ENCODE measurements around the gene STUB1. TPM values are rescaled to one million over a fixed set of nuclear protein-coding genes. Genes with fewer than 3 reads are reported as not detected.

STUB1 gene
- 100 to 1,000 TPM; 110 to 187 (median 117) TPM for polyA plus RNA-seq (ENCODE audit: insufficient read length in 4 of 4)

DNA sequence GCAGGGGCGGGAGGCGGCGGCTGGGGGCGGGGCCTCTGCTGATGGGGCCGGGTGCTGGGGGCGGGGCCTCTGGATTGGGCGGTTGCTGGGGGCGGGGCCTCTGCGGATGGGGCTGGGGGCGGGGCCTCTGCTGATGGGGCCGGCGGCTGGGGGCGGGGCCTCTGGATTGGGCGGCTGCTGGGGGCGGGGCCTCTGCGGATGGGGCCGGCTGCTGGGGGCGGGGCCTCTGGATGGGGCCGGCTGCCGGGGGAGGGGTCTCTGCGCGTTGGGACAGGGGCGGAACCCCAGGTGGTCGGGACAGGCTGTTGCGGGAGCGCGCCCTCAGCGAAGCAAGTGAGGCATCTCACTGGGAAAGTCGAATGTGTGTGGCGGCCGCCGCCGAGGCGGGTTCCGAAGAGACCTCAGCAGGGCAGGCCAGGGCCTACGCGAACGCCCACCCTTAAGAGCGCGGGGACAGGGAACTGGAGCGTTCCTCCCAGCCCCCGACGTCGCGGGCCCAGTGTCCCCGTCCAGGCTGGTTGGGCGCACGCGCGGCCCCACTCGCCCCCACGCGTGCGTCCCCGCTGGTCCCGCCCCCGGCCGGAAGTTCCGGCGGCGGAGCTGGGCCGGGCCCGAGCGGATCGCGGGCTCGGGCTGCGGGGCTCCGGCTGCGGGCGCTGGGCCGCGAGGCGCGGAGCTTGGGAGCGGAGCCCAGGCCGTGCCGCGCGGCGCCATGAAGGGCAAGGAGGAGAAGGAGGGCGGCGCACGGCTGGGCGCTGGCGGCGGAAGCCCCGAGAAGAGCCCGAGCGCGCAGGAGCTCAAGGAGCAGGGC lies at the start of gene STUB1:
STUB1 (plus strand) TSS at position 597 of the 811 bp plus-strand sequence; CDS start at position 713, 116 bp downstream.
- DNase-seq (ENCODE audit: low read depth in 4 of 4, low spot score in 2 of 4), result peak in 3 of 4 donors; percentile 55 to 69 (median 59)

DNA sequence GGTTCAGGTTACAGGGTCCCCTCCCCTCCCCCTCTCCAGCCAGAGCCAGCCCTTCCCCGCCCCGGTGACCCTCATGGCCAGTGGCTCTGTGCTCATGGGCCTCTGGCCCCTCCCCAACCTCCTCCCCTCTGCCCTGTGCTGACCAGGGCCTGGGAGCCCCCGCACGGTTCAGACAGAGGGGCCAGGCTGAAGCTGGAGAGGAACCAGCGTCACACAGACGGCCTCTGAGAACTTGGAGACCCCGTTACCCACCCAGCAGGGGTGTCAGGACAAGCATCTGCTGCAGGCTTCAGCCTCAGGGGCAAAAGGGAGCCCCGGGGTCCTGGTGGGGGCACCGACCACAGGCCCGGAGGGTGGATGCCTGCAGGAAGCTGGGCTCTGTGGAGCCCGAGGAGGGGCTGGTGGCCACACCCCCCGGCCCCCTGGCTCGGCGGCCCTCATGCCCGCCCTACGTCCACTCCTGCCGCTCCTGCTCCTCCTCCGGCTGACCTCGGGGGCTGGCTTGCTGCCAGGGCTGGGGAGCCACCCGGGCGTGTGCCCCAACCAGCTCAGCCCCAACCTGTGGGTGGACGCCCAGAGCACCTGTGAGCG lies 49.3 kb upstream of the STUB1 start, which contains the start of gene WFIKKN1:
WFIKKN1 (plus strand) TSS at position 171 of the 591 bp plus-strand sequence; CDS start at position 440, 269 bp downstream.
- no peak for DNase-seq (ENCODE audit: low read depth in 4 of 4, low spot score in 2 of 4)

DNA sequence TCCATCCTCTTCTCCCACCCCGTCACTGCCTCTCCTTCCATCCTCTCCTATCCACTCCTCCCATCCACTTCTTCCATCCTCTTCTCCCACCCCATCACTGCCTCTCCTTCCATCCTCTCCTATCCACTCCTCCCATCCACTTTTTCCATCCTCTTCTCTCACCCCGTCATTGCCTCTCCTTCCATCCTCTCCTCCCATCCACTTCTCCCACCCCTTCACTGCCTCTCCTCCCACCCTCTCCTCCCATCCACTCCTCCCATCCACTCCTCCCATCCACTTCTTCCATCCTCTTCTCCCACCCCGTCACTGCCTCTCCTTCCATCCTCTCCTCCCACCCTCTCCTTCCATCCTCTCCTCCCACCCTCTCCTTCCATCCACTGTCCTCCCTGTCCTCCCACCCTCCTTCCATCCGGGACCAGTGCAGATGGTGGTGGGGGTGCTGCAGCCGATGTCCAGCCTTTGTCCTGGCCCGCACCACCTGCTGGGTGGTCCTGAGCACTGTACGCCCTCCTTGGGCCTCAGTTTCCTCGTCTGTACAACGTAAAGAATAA lies 48.3 kb upstream of the STUB1 start:
- no peak for DNase-seq (ENCODE audit: low read depth in 4 of 4, low spot score in 2 of 4)

DNA sequence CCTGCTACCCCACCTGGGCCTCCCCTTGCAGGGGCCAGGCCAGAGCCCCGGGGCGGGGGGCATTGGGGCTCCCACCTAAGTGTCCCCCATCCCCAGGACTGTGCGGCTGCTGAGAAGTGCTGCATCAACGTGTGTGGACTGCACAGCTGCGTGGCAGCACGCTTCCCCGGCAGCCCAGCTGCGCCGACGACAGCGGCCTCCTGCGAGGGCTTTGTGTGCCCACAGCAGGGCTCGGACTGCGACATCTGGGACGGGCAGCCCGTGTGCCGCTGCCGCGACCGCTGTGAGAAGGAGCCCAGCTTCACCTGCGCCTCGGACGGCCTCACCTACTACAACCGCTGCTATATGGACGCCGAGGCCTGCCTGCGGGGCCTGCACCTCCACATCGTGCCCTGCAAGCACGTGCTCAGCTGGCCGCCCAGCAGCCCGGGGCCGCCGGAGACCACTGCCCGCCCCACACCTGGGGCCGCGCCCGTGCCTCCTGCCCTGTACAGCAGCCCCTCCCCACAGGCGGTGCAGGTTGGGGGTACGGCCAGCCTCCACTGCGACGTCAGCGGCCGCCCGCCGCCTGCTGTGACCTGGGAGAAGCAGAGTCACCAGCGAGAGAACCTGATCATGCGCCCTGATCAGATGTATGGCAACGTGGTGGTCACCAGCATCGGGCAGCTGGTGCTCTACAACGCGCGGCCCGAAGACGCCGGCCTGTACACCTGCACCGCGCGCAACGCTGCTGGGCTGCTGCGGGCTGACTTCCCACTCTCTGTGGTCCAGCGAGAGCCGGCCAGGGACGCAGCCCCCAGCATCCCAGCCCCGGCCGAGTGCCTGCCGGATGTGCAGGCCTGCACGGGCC lies 47.5 kb upstream of the STUB1 start:
- no peak for DNase-seq (ENCODE audit: low read depth in 4 of 4, low spot score in 2 of 4)

DNA sequence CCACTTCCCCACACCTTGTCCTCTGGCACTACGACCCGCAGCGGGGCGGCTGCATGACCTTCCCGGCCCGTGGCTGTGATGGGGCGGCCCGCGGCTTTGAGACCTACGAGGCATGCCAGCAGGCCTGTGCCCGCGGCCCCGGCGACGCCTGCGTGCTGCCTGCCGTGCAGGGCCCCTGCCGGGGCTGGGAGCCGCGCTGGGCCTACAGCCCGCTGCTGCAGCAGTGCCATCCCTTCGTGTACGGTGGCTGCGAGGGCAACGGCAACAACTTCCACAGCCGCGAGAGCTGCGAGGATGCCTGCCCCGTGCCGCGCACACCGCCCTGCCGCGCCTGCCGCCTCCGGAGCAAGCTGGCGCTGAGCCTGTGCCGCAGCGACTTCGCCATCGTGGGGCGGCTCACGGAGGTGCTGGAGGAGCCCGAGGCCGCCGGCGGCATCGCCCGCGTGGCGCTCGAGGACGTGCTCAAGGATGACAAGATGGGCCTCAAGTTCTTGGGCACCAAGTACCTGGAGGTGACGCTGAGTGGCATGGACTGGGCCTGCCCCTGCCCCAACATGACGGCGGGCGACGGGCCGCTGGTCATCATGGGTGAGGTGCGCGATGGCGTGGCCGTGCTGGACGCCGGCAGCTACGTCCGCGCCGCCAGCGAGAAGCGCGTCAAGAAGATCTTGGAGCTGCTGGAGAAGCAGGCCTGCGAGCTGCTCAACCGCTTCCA lies 46.7 kb upstream of the STUB1 start:
- DNase-seq (ENCODE audit: low read depth in 4 of 4, low spot score in 2 of 4), result no peak

DNA sequence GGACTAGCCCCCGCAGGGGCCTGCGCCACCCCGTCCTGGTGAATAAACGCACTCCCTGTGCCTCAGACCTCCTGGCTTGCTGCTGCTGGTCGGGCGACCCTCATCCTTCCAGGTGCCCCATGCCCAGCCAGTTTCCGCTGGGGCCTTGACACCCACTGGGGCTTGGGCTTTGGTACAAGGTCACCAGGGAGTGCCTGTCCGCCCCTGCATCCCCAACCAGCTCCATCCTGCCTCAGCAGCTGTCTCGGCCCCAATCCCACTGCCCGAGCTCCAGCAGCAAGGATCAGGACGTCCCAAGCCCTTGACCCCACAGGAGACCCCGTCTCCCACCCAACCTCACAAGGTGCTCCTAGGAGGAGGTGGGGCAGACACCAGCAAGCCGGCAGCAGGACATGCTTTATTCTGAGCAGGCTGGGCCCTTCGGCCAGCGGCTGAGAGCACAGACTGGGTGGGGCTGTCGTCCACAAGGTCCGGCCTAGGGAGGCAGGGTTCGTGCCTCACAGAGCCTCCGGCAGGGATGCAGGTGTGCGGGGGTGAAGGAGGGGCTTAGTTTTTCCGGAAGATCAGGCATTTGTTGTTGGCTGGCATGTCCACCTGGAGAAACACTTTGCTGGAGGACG lies 46.0 kb upstream of the STUB1 start:
- no peak for DNase-seq (ENCODE audit: low read depth in 4 of 4, low spot score in 2 of 4)

DNA sequence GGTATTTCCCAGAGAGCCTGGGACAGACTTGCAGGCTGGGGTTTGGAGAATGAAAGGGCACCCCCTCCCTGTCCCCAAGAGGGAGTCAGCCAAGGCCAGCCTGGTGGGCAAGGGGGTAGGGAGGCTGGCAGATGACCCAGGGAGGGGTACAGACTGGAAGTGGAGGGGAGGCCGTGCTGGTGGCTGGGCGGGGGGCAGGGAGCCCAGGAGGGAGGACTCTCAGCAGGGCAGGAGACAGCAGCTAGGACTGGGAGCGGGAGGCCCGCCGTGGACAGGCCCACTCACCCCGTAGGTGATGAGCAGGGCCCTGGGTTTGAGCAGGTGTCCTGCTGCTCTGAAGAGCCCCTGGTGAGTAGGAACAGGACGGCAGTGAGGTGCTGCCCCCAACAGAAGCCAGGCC lies 45.2 kb upstream of the STUB1 start:
- DNase-seq (ENCODE audit: low read depth in 4 of 4, low spot score in 2 of 4), result no peak

DNA sequence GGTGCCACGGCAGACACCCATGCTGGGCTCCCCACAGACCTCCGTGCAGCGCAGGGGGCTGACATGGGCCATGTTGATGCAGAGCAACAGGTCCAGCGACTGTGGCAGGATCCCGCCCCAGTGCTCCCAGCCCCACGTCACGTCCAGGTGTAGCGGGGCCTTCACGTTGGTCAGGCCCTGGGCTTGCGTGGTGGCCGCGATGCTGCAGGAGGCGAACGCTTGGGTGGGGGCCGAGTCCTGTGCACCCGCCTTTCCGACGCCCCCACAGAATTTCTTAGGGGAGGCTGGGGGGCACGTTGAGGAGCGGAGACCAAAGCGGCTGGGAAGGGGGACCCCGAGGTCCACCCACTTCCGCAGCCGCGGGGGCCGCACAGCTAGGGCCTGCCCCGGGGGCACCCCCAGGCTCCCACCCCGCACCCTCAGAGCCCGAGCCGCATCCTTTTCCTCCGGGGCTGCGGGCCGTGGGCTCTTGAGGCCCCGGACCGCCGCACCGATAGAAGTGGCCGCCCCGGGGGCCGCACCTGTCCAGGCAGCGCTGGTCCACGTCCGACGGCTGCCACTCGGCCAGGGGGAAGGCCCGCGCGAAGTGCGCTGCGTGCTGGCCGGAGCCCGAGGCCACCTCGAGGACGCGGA lies 44.5 kb upstream of the STUB1 start:
- no peak for DNase-seq (ENCODE audit: low read depth in 4 of 4, low spot score in 2 of 4)

DNA sequence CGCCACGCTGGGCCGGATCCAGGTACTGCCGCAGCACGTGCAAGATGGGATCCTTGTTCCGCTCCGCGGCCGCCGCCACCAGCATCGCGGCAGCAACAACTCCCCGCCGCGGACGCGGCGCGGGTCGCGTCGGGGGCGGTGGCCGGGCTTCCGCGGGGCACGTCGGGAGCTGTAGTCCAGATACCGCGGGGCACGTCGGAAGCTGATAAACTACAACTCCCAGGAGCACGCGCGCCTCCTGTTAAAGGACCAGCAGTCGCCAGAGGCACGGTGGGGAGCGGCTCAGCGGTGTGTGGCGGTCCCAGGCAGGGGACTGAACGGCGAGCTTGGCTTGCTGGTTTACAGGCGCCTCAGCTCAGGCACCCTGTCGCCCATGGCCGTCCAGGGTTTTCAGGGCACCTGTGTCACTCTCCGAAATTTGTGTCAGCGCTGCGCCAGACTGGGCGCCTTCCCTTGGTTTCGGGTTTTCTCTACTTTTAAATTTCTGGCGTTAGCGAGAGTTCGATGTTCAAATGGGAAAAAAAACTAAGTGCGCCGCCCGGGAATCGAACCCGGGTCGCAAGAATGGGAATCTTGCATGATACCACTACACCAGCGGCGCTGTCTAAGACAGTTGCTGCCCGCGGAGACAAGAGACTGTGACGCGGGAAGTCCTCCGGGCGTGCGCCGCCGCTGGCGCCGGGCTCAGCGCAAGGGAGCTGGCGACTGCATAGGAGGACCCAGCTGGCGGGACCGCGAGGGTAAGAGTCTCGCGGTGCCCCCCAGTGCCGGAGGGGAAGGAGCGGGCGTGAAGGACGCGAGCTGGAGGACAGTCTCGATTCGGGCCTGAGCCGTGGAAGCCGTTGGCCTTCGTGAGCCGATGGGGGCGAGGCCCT lies 43.8 kb upstream of the STUB1 start, which contains the start of gene METTL26:
METTL26 (minus strand) TSS at position 100 of the 875 bp plus-strand sequence; CDS start at position 85, 15 bp downstream.
- peak; percentile 83 to 91 (median 87) for DNase-seq (ENCODE audit: low read depth in 4 of 4, low spot score in 2 of 4)

DNA sequence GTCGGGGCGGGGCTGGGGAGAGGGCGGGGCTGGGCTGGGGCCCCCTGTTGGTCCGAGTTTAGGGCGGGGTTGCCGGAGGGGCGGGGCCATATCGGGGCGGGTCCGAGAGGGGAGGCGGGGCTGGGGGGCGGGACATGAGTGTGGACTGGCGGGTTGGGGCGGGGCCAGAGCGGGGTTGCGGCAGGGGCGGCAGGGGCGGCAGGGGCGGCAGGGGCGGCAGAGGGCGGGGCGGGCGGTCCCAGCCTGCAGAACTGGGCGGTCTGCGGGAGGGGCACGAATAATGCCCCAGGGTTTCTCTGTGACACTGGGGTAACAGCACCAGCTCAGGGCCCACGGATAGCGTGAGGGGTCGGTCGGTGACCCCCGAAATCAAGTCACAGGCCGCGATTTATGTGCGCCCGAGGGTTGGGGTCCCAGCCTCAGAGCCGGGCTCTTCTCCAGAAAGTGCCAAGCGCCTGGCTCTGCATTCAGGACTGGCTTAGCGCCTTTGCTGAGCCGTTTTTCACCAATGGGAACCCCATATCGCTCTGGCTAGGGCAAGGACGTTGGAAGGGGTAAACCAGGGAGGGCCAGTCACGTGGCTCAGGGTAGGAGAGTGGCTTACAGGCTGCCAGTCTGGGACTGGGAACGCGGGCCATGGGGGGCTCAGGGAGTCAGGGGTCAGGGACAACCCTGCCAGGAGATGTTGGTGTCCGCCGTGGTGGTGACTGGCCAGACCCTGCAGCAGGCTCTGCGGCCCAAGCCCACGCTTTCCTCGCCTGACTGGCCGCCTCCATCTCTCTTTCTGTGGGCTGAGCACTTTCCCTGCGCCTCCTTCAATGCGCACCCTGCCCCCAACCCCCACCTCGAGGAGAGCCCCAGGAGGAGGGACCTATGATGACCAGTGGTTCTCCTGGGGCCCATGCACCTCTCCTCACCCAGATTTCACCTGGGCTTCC lies 42.9 kb upstream of the STUB1 start:
- peak in 1 of 4 donors; percentile 77 for DNase-seq (ENCODE audit: low read depth in 4 of 4, low spot score in 2 of 4)

DNA sequence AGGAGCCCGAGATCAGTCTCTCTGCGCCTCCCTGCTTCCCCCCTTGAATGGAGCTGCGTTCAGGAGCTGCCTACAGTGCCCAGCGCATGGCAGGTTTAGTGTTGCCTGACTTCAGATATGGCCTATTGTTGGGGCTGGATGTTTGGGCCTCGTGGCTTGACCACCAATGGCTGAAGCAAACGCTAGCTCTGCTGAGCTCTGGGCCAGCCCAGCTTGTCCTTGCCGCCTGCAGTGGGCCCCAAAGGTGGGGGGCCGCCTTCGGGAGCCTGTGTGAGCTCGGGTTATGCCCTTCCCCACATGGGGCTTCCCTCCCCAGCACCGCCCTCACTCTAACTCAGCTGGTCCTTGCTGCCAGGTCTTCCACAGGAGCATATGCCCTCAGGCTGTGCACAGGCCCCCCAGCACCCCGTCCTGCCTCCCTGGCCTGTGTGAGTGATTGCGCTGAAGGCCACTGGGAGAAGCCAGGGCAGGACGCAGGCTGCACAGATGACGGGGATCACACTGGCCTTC lies 42.1 kb upstream of the STUB1 start:
- no peak for DNase-seq (ENCODE audit: low read depth in 4 of 4, low spot score in 2 of 4)

DNA sequence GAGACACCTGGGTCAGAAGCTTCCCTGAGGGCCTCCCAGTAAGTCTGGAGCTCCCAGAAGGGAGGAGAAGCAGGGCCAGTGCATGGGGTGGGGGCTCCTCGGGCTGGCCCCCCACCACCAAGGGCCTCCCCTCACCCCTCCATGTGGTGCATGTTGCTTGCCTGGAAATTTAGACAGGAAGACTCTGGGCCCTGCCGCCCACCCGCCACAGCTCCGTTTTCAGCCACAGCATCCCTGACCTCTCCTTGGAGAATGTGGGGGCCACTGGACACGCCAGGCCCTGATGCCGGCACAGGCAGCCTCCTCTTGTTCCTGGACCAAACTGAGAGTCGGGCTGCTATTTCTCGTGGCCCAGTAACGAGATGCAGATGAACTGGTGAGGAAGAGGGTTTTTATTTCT lies 41.4 kb upstream of the STUB1 start:
- DNase-seq (ENCODE audit: low read depth in 4 of 4, low spot score in 2 of 4), result no peak

DNA sequence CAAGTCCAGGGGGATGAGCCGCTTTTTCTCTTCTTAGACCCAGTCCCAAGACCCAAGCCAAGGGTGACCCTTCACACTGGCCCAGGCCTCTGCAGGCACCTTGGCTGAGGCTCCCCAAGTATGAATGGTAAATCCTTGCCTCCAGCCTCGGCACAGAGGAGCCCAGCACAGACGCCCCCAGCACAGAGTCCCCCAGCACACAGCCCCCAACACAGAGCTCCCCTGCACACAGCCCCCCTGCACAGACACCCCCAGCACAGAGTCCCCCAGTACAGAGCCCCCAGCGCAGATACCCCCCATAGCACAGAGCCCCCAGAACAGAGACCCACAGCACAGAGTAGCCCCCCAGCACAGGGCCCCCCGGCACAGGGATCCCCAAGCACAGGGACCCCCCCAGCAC lies 39.6 kb upstream of the STUB1 start:
- no peak for DNase-seq (ENCODE audit: low read depth in 4 of 4, low spot score in 2 of 4)

DNA sequence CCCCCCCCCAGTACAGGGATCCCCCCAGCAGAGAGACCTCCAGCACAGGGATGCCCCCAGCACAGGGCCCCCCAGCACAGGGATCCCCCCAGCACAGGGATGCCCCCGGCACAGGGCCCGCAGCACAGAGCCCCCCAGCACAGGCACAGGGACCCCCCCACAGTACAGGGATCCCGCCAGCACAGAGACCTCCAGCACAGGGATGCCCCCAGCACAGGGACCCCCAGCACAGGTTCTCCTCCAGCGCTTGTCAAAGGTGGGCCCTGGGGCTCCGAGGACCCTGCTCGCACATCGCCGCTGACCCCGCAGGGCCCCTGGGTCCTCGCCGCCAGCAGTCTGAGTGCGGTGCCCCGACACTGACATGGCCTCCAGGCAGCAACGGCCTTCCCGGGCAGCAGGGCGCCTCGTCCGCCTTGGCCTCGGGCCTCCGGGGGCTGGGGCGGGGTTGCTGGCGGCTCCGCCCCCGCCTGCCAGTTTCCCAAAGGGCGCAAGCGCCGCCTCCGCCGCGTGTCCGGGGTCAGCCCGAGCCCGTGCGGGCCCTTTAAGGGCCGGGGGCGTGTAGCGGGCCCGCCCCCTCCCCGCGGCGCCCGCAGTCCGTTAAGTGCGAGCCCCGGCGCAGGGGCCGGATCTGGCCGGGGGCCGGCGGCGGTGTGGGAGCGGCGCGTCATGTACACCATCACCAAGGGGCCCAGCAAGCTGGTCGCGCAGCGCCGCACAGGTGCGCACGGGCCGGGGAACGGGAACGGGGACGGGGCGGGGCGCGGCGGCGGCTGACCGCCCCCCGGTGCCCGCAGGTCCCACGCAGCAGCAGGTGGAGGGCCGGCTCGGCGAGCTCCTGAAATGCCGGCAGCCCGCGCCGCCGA lies 38.7 kb upstream of the STUB1 start, which contains the start of gene MCRIP2:
MCRIP2 (plus strand) TSS at position 503 of the 863 bp plus-strand sequence; CDS start at position 667, 164 bp downstream.
- DNase-seq (ENCODE audit: low read depth in 4 of 4, low spot score in 2 of 4), result no peak

DNA sequence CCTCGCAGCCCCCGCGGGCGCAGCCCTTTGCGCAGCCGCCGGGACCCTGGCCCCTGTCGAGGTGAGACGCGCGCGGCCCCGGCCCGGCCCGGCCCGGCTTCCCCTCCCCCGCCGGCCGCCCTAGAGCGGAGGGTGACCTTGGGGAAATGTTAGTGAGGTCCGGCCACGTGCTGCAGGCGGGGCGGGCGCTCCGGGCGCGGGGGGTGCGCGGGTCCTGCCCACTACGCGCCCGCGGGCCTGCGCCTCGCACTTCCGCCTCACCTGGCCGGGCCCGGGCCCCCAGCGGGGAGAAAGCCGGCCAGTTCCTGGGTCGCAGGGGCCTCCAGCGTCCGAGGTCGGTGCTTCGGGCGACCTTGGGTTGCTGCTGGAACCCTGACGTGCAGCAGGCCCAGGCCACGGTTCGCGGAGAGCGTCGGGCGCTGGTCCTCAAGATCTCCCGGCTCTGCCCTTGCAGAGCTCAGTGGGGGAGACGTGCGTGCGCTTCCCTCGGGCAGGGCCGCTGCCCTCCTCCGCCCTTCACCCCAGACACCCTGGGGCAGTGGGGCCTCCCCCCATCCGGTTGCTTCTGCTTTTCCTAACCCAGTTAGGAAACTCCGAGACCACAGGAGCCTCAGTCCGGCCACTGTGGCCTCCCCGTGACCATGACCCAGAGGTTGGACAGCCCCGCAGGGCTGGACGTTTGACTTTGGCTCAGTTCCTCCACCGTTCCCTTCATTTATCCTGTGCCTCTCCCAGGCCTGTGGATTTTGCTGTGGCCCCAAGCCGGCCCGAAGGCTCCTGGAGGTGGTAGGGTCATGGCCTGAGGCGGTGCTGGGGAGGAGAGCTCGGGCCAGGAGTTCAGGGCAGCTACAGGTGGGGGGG lies 37.8 kb upstream of the STUB1 start:
- no peak for DNase-seq (ENCODE audit: low read depth in 4 of 4, low spot score in 2 of 4)

Data from left renal cortex interstitium (tissue), 4 donors.